Kidney (tissue), 14 donors: ENCODE results near the gene MLLT3. TPM values are rescaled to one million over a fixed set of nuclear protein-coding genes. Genes with fewer than 3 reads are reported as not detected.

Source experiments
- DNase-seq, 5 donors: peaks; one replicate each; pipeline ENCODE4 v3.0.0-alpha.2; 2013 to 2020
- FAIRE-seq: peaks from 2 replicates; lab custom pipeline; 2012; peaks lifted over from hg19 to GRCh38; lab: Jason Lieb, UNC
- H3K27ac ChIP-seq, 2 donors: one replicate each; pipeline ENCODE4 v1.7.0; 2013; ENCODE audit warnings: low read depth in 2 of 2, low read length in 2 of 2, inconsistent platforms in 1 of 2
- H3K27me3 ChIP-seq: one replicate; pipeline ENCODE4 v1.7.1; 2013; ENCODE audit warnings: low read length, inconsistent platforms; ENCODE audit not compliant: control insufficient read depth, insufficient read depth
- H3K36me3 ChIP-seq, 3 donors: one replicate each; pipeline versions ENCODE4 v1.7.0 to v1.7.1; 2013; ENCODE audit warnings: low read length in 3 of 3, control low read depth in 1 of 3, inconsistent platforms in 1 of 3; ENCODE audit not compliant: insufficient read depth in 3 of 3, control insufficient read depth in 2 of 3
- H3K4me1 ChIP-seq, 3 donors: one replicate each; pipeline versions ENCODE4 v1.7.0 to v1.7.1; 2013; ENCODE audit warnings: low read length in 3 of 3, inconsistent platforms in 1 of 3, low read depth in 1 of 3; ENCODE audit not compliant: control insufficient read depth in 2 of 3, insufficient read depth in 2 of 3
- H3K4me3 ChIP-seq, 3 donors: one replicate each; pipeline versions ENCODE4 v1.7.0 to v1.8.1; 2013; ENCODE audit warnings: low read length in 3 of 3, control low read depth in 1 of 3, inconsistent platforms in 1 of 3
- H3K9ac ChIP-seq, 3 donors: one replicate each; pipeline versions ENCODE4 v1.7.0 to v1.7.1; 2013; ENCODE audit warnings: low read length in 3 of 3, control low read depth in 1 of 3, inconsistent platforms in 1 of 3
- H3K9me3 ChIP-seq, 3 donors: one replicate each; pipeline versions ENCODE4 v1.7.0 to v1.7.1; 2013; ENCODE audit warnings: low read length in 3 of 3, control low read depth in 1 of 3, inconsistent platforms in 1 of 3; ENCODE audit not compliant: control insufficient read depth in 2 of 3, insufficient read depth in 1 of 3
- intact Hi-C: fragments of 100-400 bp; cut with DNase I; formaldehyde crosslinking; loops from one replicate; pipeline ENCODE4 v1.11.1; 2022
- polyA plus RNA-seq: library from polyadenylated mRNA; stranded (reverse); fragments of 350-450 nt; fragmentation: Illumina TruSeq; extraction: RNeasy Lipid Tissue Mini Kit (QIAGEN cat#74804); gene quantifications from one replicate; pipeline ENCODE4 v1.2.3, GENCODE V29; 2014; ENCODE audit warnings: low read depth, low replicate concordance; ENCODE audit not compliant: insufficient read depth
- total RNA-seq: library from RNA; stranded (reverse); fragmentation: NEBNext Ultra II Directional; extraction: Animal tissue kit (Norgen Biotek cat#: 25700); gene quantifications from one replicate; pipeline ENCODE4 v1.2.1, GENCODE V29; 2021
- TF ChIP-seq, protein P1 (sequence below): IDR thresholded peaks from 3 replicates; pipeline ENCODE4 v1.5.1; 2012; ENCODE audit warnings: mild to moderate bottlenecking, moderate library complexity, borderline replicate concordance; ENCODE audit not compliant: insufficient read depth; ENCODE audit errors: extremely low read depth
- donor health status: control.
- donor health status: control.
- donor health status: control.
- donor health status: control.
- donor health status: control.
- donor health status: DM: yes; HTN: yes; CAD: no.
- donor health status: Normal renal cell carcinoma (clear cell type).

The MLLT3 gene
- total and polyA plus RNA-seq, 2 donors from 2014 or later: 15.8 to 19.7 TPM

- FAIRE-seq (no peak), DNase-seq (no peak)
- TF ChIP-seq, protein P1, sequence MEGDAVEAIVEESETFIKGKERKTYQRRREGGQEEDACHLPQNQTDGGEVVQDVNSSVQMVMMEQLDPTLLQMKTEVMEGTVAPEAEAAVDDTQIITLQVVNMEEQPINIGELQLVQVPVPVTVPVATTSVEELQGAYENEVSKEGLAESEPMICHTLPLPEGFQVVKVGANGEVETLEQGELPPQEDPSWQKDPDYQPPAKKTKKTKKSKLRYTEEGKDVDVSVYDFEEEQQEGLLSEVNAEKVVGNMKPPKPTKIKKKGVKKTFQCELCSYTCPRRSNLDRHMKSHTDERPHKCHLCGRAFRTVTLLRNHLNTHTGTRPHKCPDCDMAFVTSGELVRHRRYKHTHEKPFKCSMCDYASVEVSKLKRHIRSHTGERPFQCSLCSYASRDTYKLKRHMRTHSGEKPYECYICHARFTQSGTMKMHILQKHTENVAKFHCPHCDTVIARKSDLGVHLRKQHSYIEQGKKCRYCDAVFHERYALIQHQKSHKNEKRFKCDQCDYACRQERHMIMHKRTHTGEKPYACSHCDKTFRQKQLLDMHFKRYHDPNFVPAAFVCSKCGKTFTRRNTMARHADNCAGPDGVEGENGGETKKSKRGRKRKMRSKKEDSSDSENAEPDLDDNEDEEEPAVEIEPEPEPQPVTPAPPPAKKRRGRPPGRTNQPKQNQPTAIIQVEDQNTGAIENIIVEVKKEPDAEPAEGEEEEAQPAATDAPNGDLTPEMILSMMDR: no peak
- Histone ChIP-seq H3K27me3 (no peaks in the 10 kb centered on the region), H3K9ac (no peak overlapping the region), H3K4me1 (peaks cover 0 to 7% (median 6%) of the 10 kb centered on the region in 3 donors), H3K4me3 (no peak overlapping the region), H3K27ac (no peak overlapping the region), H3K9me3 (no peaks in the 10 kb centered on the region), H3K36me3 (no peaks in the 10 kb centered on the region)
- intact Hi-C loops: no loop called here
Observed at GRCh38 chr9:20559231-20559890, 62.9 kb downstream of the MLLT3 start.

GRCh38 chr9:20558566-20559016 lies 63.7 kb downstream of the MLLT3 start:
- DNase-seq (no peak), FAIRE-seq (no peak)
- no peaks in the 10 kb centered on the region for H3K36me3 ChIP-seq
- no peaks in the 10 kb centered on the region for H3K27me3 ChIP-seq
- no peak overlapping the region for H3K4me3 ChIP-seq
- peaks cover 0 to 8% (median 6%) of the 10 kb centered on the region in 3 donors for H3K4me1 ChIP-seq
- H3K9ac ChIP-seq: no peak overlapping the region
- TF ChIP-seq, protein P1: no peak
- intact Hi-C loops: no loop called here
- no peaks in the 10 kb centered on the region for H3K9me3 ChIP-seq
- H3K27ac ChIP-seq: no peak overlapping the region

DNA sequence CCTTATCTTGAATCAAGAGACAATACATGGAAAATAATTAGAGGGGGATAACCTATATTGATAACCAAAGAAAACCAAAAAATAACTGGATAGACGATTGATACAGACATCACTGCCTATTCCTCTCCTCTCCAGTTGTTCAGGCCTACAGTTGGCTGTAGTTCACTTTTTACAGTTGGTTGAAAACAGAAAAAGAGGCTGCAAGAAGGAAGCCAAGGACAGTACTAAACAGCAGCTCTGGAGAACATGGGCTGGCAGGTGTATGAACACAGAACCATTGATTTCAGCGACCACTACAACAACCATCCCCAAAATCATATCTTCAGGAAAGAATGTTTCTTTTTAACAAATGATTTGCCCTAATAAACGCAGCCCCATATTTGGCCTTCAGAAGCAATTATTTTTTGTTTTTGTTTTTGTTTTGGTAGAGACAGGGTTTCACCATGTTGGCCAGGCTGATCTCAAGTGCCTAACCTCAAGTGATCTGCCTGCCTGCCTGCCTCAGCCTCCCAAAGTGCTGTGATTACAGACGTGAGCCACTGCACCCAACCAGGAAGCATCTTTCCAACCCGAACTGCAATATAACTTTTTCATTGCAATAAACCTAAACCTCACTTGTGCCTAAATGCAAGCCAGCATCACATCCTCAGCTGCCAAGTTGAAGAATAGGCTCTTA lies 64.3 kb downstream of the MLLT3 start:
- H3K9me3 ChIP-seq: no peaks in the 10 kb centered on the region
- no peak overlapping the region for H3K4me3 ChIP-seq
- H3K27ac ChIP-seq: no peak overlapping the region
- intact Hi-C loops: no loop called here
- H3K27me3 ChIP-seq: no peaks in the 10 kb centered on the region
- peaks cover 0 to 13% (median 10%) of the 10 kb centered on the region in 3 donors for H3K4me1 ChIP-seq
- TF ChIP-seq, protein P1: no peak
- DNase-seq (no peak), FAIRE-seq (no peak)
- no peak overlapping the region for H3K9ac ChIP-seq
- H3K36me3 ChIP-seq: no peaks in the 10 kb centered on the region
